K562 (cell line): ENCODE results near the gene MMD2. TPM values are rescaled to one million over a fixed set of nuclear protein-coding genes. Genes with fewer than 3 reads are reported as not detected.

Experiments used
- ATAC-seq: fragments of 200-7000 bp; cut with Tn5 transposase; 3 replicates; pipeline ENCODE4 v1.9.1; 2020; ENCODE audit warnings: moderate library complexity
- BruUV-seq: library from RNA; stranded (reverse); fragments of 400-500 nt; replicated peaks from 2 replicates; lab custom pipeline; 2021; lab: Mats Ljungman, UMichigan
- CTCF ChIA-PET: fragments of 300-600 bp; formaldehyde crosslinking; extraction: SDS; loops from one replicate; lab custom pipeline; 2021; ENCODE audit warnings: low intra/inter-chr PET ratio; lab: Yijun Ruan, JAX
- POLR2A ChIA-PET: fragments of 300-600, 350-650 bp; sonication (Branson Sonifier 250); formaldehyde crosslinking; extraction: SDS; loops from one replicate; lab custom pipeline; 2021; ENCODE audit warnings: antibody characterized with exemption, inconsistent platforms; lab: Yijun Ruan, JAX
- DNase-seq, 4 experiments: peaks; one replicate each; pipeline versions ENCODE4 v3.0.0 to v3.0.0-alpha.2; 2011 to 2018; ENCODE audit warnings: low spot score in 3 of 4, mixed read lengths in 3 of 4; ENCODE audit errors: extremely low read depth in 1 of 4
- FAIRE-seq: peaks from 2 replicates; lab custom pipeline; 2011; peaks lifted over from hg19 to GRCh38; lab: Jason Lieb, UNC
- H2AFZ ChIP-seq: 2 replicates; pipeline ENCODE4 v1.6.0; 2011; ENCODE audit warnings: low read depth, low read length, control low read depth, inconsistent platforms
- H3K27ac ChIP-seq: fragments of 200-600 bp; 3 replicates; pipeline ENCODE4 v1.8.0; 2011; ENCODE audit warnings: low read depth, mild to moderate bottlenecking, control low read depth, inconsistent platforms, low read length, moderate library complexity, mixed read lengths; ENCODE audit errors: extremely low read depth
- H3K27me3 ChIP-seq, 2 experiments: fragments of 300-600 bp in 1 of 2; 2 replicates in 1 of 2; 3 replicates in 1 of 2; pipeline versions ENCODE4 v1.6.0 to v1.8.0; 2011; ENCODE audit warnings: inconsistent platforms in 2 of 2, low read length in 2 of 2, mild to moderate bottlenecking in 1 of 2, mixed read lengths in 1 of 2, moderate library complexity in 1 of 2; ENCODE audit not compliant: control insufficient read depth in 2 of 2, insufficient read depth in 2 of 2
- H3K36me3 ChIP-seq: fragments of 300-600 bp; 3 replicates; pipeline ENCODE4 v1.8.0; 2011; ENCODE audit warnings: mild to moderate bottlenecking, low read length, inconsistent platforms; ENCODE audit not compliant: control insufficient read depth, insufficient read depth
- H3K4me1 ChIP-seq, 2 experiments: fragments of 200-600 bp in 1 of 2; replicated peaks in 1 of 2; 2 replicates in 1 of 2; 3 replicates in 1 of 2; pipeline versions ENCODE4 v1.5.1 to v1.8.0; 2011; ENCODE audit warnings: inconsistent platforms in 2 of 2, low read length in 2 of 2, mild to moderate bottlenecking in 1 of 2, mixed read lengths in 1 of 2, moderate library complexity in 1 of 2; ENCODE audit not compliant: control insufficient read depth in 2 of 2, insufficient read depth in 2 of 2
- H3K4me2 ChIP-seq: 2 replicates; pipeline ENCODE4 v1.6.1; 2011; ENCODE audit warnings: low read length, control low read depth, inconsistent platforms, mixed read lengths; ENCODE audit not compliant: insufficient read depth
- H3K4me3 ChIP-seq: fragments of 200-600 bp; sonication (generic), shearing (Covaris generic); 2 replicates; pipeline ENCODE4 v1.5.1; 2016; ENCODE audit warnings: control low read depth, inconsistent platforms
- H3K79me2 ChIP-seq: fragments of 200-600 bp; 3 replicates; pipeline ENCODE4 v1.8.0; 2011; ENCODE audit warnings: low read length, inconsistent platforms; ENCODE audit not compliant: control insufficient read depth, insufficient read depth
- H3K9ac ChIP-seq, 2 experiments: 2 replicates each; pipeline versions ENCODE4 v1.6.0 to v1.6.1; 2011; ENCODE audit warnings: low read depth in 2 of 2, low read length in 2 of 2, control low read depth in 1 of 2, inconsistent platforms in 1 of 2, mild to moderate bottlenecking in 1 of 2, mixed read lengths in 1 of 2; ENCODE audit not compliant: insufficient read depth in 1 of 2
- H3K9me1 ChIP-seq: one replicate; pipeline ENCODE4 v1.6.0; 2011; ENCODE audit warnings: inconsistent platforms, mild to moderate bottlenecking, low read length, moderate library complexity; ENCODE audit not compliant: control insufficient read depth, insufficient read depth
- H3K9me3 ChIP-seq: replicated peaks from 2 replicates; pipeline ENCODE4 v1.5.1; 2011; ENCODE audit warnings: low read depth, low read length, inconsistent platforms; ENCODE audit not compliant: control insufficient read depth, insufficient read depth
- H4K20me1 ChIP-seq: replicated peaks from 2 replicates; pipeline ENCODE4 v1.6.1; 2011; ENCODE audit warnings: low read length, inconsistent platforms, mixed read lengths; ENCODE audit not compliant: control insufficient read depth, insufficient read depth
- CREBBP ChIP-seq: IDR thresholded peaks from one replicate; pipeline ENCODE4 v1.6.1; 2012; ENCODE audit warnings: low read depth, mild to moderate bottlenecking, control low read depth, inconsistent platforms, low read length
- FUS ChIP-seq: fragments of 200-400 bp; formaldehyde crosslinking; optimal IDR thresholded peaks from 2 replicates; pipeline ENCODE3; 2017; ENCODE audit warnings: low read depth, low read length
- GATAD2A ChIP-seq: fragments of 450-650 bp; IDR thresholded peaks from 2 replicates; pipeline ENCODE4 v1.6.1; 2017
- HDAC3 ChIP-seq: fragments of 450-650 bp; IDR thresholded peaks from 2 replicates; pipeline ENCODE4 v1.6.1; 2018; ENCODE audit warnings: borderline replicate concordance, mild to moderate bottlenecking, moderate library complexity; ENCODE audit not compliant: partially characterized antibody
- NCOA1 ChIP-seq: fragments of 450-650 bp; IDR thresholded peaks from 2 replicates; pipeline ENCODE4 v1.6.1; 2016; ENCODE audit warnings: low read depth
- SIX5 ChIP-seq, 2 experiments: IDR thresholded peaks; 2 replicates each; pipeline ENCODE4 v1.6.1; 2011; ENCODE audit warnings: low read length in 2 of 2, borderline replicate concordance in 1 of 2, low read depth in 1 of 2, mild to moderate bottlenecking in 1 of 2, moderate library complexity in 1 of 2; ENCODE audit not compliant: insufficient read depth in 1 of 2
- ZBTB7A ChIP-seq: IDR thresholded peaks from 2 replicates; pipeline ENCODE4 v1.6.1; 2011; ENCODE audit warnings: low read depth, mild to moderate bottlenecking, low read length, moderate library complexity, borderline replicate concordance; ENCODE audit not compliant: control insufficient read depth
- ZNF12 ChIP-seq: sonication (generic); formaldehyde crosslinking; IDR thresholded peaks from 2 replicates; pipeline ENCODE4 v1.4.0; 2020; ENCODE audit warnings: mild to moderate bottlenecking, missing genetic modification reagents
- ZNF143 ChIP-seq: sonication (generic); formaldehyde crosslinking; IDR thresholded peaks from 2 replicates; pipeline ENCODE4 v1.9.0; 2022; ENCODE audit warnings: mild to moderate bottlenecking, missing genetic modification reagents
- ZNF217 ChIP-seq: sonication (generic); formaldehyde crosslinking; IDR thresholded peaks from 2 replicates; pipeline ENCODE4 v1.8.0; 2022; ENCODE audit warnings: mild to moderate bottlenecking, missing genetic modification reagents
- ZNF347 ChIP-seq: fragments of 450-650 bp; formaldehyde crosslinking; IDR thresholded peaks from 2 replicates; pipeline ENCODE4 v1.4.0; 2020; ENCODE audit warnings: low read depth, mild to moderate bottlenecking, moderate library complexity
- ZNF507 ChIP-seq: conservative IDR thresholded peaks from 2 replicates; pipeline ENCODE4 v1.6.1; 2017; ENCODE audit warnings: missing genetic modification characterization, missing compliant biosample characterization
- ZNF830 ChIP-seq: fragments of 250-450 bp; sonication (Bioruptor Pico); IDR thresholded peaks from 2 replicates; pipeline ENCODE4 v1.5.0; 2021; ENCODE audit warnings: mild to moderate bottlenecking
- whole genome bisulfite sequencing: fragments of 100-300 bp; shearing (Covaris generic); methylation state at CpG from one replicate; pipeline ENCODE4 v1.1.6; 2016; ENCODE audit warnings: low coverage, mixed read lengths; ENCODE audit not compliant: insufficient coverage; ENCODE audit errors: missing lambda C conversion rate; 5-methylcytosine and 5-hydroxymethylcytosine counted together
- in situ Hi-C: fragments of 300-500 bp; cut with MboI; formaldehyde crosslinking; loops from 4 replicates; pipeline ENCODE4 v1.15.0; 2018; ENCODE audit warnings: inconsistent platforms, mixed read lengths
- intact Hi-C: fragments of 100-400 bp; cut with micrococcal nuclease; formaldehyde crosslinking; loops from 2 replicates; pipeline ENCODE4 v1.14.2; 2022
- polyA plus RNA-seq, 8 experiments: library from polyadenylated mRNA; depleted of rRNA in 4 of 8; stranded (reverse) in 5 of 8; unstranded in 3 of 8; fragments of >200 nt; fragmentation: Nextera tagmentation in 2 of 8; fragmentation: Illumina TruSeq in 1 of 8; extraction: Ambion mirVana in 2 of 8; extraction: Trizol in 1 of 8; gene quantifications; 2 replicates each; pipeline versions ENCODE4 v1.2.1 to v1.2.3, GENCODE V29; 2011 to 2014; ENCODE audit warnings: inconsistent platforms in 1 of 8, missing spikeins in 1 of 8
- total RNA-seq, 7 experiments: library from RNA; depleted of rRNA in 6 of 7; stranded (reverse); fragments of >200 nt in 6 of 7; fragmentation: Illumina TruSeq in 2 of 7; extraction: Trizol in 2 of 7; gene quantifications; 2 replicates each; pipeline versions ENCODE4 v1.2.1 to v1.2.3, GENCODE V29; 2011 to 2021; ENCODE audit warnings: low replicate concordance in 1 of 7
- TF ChIP-seq, protein P1 (sequence below), 2 experiments: fragments of 450-650 bp; conservative IDR thresholded peaks; 2 replicates each; pipeline ENCODE4 v1.6.1; 2017; ENCODE audit warnings: mild to moderate bottlenecking in 2 of 2, moderate library complexity in 2 of 2

MMD2 gene
- total and polyA plus RNA-seq, 9 of the 15 experiments (the other 6 are each of a cell fraction or from before 2014, with no cell fraction given), result not detected

DNA sequence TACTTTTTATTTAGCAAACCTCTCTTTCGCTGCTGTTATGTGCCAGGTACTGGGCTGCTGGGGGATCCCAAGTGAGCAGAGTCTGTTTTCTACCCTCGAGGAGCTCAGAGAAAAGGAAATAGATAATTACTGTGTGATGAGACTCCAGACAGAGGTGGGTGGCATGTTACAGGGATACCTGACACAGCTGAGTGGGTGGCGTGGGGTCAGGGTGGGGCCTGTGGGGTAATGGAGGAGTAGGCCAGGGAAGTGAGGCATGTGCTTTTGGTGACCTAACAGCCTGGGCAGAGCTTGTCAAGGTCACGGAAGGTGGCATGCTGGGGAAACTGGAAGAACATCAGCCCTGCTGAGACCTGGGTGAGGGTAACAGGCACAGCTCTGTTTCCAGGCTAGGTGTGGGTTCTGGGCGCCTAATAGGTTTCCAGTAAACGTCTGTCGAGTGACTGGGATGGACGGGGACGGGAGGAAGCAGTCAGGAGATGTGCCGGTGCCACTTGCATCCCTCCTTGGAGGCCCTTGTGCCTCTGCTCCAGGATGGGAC is 36.5 kb upstream of the MMD2 start (continued):
- no peak for TF ChIP-seq CREBBP
- no peak for TF ChIP-seq ZNF830 (CRISPR knock-in tag)
- no peak for TF ChIP-seq GATAD2A
- TF ChIP-seq ZNF12 (CRISPR knock-in tag), result no peak
- no peak for TF ChIP-seq ZNF143 (CRISPR knock-in tag)

GRCh38 chr7:4993471-4993870 is 34.5 kb upstream of the MMD2 start:
- no peaks in the 10 kb centered on the region for H3K4me1 ChIP-seq
- H3K79me2 ChIP-seq, result no peaks in the 10 kb centered on the region
- H3K9ac ChIP-seq, result no peak overlapping the region
- DNase-seq, result no peak
- no peaks in the 10 kb centered on the region for H3K27me3 ChIP-seq
- no peak overlapping the region for H3K4me2 ChIP-seq
- in situ Hi-C loops, result no loop called here
- H3K4me3 ChIP-seq, result no peak overlapping the region
- peaks cover 94% of the 10 kb centered on the region; the same call in 2 of the 3 replicates for H3K36me3 ChIP-seq
- ATAC-seq, result no peak
- no peak for FAIRE-seq
- no peak for TF ChIP-seq HDAC3
- no peak for TF ChIP-seq ZNF217 (CRISPR knock-in tag)
- TF ChIP-seq ZNF507, result no peak
- no peak for TF ChIP-seq FUS
- TF ChIP-seq, protein P1, sequence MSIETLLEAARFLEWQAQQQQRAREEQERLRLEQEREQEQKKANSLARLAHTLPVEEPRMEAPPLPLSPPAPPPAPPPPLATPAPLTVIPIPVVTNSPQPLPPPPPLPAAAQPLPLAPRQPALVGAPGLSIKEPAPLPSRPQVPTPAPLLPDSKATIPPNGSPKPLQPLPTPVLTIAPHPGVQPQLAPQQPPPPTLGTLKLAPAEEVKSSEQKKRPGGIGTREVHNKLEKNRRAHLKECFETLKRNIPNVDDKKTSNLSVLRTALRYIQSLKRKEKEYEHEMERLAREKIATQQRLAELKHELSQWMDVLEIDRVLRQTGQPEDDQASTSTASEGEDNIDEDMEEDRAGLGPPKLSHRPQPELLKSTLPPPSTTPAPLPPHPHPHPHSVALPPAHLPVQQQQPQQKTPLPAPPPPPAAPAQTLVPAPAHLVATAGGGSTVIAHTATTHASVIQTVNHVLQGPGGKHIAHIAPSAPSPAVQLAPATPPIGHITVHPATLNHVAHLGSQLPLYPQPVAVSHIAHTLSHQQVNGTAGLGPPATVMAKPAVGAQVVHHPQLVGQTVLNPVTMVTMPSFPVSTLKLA (conservative IDR thresholded peaks at IDR 0.05), result no peak
- no peak for TF ChIP-seq ZNF347 (CRISPR knock-in tag)
- TF ChIP-seq SIX5 (IDR thresholded peaks at IDR 0.05; ENCODE audit: borderline replicate concordance in 1 of 2, insufficient read depth in 1 of 2, low read depth in 1 of 2, low read length in 2 of 2), result no peak
- no peak for TF ChIP-seq ZBTB7A
- no peak for TF ChIP-seq NCOA1
- no peaks in the 10 kb centered on the region for H3K9me1 ChIP-seq
- intact Hi-C loops, result no loop called here
- no peaks in the 10 kb centered on the region for H3K9me3 ChIP-seq
- H2AFZ ChIP-seq, result no peak overlapping the region
- CTCF ChIA-PET, result no interaction called here
- POLR2A ChIA-PET, result no interaction called here
- BruUV-seq, result no TSS peak
- H3K27ac ChIP-seq, result no peak overlapping the region
- no peaks in the 10 kb centered on the region; the same call in 1 of the 2 replicates for H4K20me1 ChIP-seq
- WGBS, result 93% methylated on average over 8 of the region's 8 CpGs
